NOMO-1 treated with dmso at 0.1 percent for 144 hours (cell line): ENCODE results near the gene TRPC1.
"Not testable (repeated sequence)": the region's sequence is repeated elsewhere in the genome, so short reads cannot be mapped to it uniquely, and the experiment has no call there.

Experiments used
- DNase-seq: peaks from one replicate; lab custom pipeline; 2025; ENCODE audit not compliant: unreplicated experiment; lab: John Stamatoyannopoulos, UW

Gene TRPC1

DNA sequence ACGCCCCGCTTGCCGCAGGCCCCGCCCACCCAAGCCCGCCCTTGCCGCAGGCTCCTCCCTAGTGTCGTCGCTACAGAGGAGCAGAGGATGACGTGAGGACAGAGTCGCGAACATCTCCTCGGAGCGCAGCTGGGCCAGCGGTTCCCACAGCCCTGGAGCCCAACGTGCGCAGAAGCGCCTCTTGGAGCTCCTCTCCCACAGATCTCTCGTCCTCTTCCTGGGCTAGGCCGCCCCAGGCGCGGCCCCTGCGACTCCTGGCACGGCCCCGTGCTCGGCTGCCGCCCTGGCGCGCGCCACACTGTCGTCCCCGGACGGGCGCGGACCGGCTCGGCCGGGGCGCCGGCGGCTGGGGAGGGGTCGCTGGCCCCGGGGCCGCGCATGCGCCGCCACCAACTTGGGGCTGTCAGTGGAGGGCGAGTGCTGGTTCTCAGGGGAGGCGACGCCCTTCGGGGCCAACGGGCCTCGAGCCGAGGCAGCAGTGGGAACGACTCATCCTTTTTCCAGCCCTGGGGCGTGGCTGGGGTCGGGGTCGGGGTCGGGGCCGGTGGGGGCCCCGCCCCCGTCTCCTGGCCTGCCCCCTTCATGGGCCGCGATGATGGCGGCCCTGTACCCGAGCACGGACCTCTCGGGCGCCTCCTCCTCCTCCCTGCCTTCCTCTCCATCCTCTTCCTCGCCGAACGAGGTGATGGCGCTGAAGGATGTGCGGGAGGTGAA lies at the start of gene TRPC1:
Gene TRPC1, plus strand, starts transcription at position 67 of the 714 bp plus-strand sequence. Its CDS starts 526 bp downstream, at position 593.
- DNase-seq = no peak

DNA sequence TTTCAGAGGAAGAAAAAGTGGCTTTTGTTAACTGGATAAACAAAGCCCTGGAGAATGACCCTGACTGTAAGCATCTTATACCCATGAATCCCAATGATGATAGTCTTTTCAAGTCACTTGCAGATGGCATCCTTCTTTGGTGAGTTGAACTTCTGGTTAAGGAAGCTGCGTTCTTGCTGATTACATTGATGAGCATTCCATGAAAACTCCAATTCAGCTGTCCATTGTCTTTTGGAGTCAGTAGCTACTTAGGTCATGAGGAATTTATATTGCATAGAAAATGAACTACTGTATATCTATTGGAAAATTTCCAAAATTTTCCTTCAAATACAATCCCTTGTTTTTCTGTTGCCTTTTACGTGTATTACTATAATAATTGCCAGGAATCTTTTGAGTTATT lies 47.7 kb upstream of the TRPC1 start:
- DNase-seq = no peak

DNA sequence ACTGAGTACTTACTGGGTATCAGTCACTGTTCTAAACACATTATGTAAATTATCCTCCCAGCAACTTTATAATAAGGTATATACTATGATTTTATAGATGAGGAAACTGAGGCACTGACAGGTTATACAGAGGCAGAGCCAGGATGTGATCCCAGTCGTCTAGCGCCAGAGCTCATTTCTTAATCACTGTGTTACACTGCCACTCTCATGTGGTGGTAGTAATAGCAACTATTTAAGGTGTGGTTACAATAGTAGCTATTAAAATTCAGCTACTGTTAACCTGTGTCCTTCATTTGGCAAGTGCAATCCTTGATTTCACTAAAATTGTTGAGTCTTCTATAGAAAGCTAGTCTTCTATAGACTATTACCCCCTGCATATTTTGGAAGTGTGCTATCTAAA lies 43.1 kb upstream of the TRPC1 start:
- DNase-seq = no peak

DNA sequence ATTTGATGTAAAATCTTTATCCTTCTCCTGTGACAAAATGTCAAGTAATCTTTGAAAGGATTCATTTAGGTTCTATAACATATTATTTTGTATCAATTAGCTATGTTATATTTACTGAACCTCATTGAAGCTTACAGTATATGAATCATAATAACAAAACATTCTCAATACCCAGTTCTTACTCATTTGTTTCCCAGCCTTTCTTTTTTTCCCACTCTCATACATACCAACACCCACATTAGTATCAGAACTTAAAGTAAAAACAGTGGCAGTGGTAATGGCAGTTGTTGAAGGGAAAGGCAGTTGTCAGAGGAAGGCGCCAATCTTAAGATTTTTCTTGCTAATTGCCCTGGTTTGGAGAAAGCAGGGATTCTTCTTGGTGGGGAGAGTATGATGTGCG lies 33.2 kb upstream of the TRPC1 start:
- no peak for DNase-seq

DNA sequence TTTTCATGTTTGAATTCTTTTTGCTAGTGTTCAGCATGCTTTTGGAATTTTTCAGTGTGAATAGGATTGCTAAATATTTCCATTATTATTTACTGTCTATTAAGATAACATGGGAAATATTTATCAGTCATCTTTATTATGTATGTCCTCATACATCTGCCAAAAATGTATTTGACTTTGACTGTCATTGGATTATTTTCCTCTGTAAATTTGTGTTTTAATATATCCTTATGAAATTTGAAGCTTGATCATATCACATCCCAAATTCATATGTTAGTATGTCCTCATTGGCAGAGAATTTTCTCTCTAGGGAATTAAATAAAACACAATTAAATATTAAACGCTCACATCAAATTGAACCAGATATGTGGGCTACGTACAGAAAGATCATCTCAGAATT lies 32.3 kb upstream of the TRPC1 start:
- no peak for DNase-seq

DNA sequence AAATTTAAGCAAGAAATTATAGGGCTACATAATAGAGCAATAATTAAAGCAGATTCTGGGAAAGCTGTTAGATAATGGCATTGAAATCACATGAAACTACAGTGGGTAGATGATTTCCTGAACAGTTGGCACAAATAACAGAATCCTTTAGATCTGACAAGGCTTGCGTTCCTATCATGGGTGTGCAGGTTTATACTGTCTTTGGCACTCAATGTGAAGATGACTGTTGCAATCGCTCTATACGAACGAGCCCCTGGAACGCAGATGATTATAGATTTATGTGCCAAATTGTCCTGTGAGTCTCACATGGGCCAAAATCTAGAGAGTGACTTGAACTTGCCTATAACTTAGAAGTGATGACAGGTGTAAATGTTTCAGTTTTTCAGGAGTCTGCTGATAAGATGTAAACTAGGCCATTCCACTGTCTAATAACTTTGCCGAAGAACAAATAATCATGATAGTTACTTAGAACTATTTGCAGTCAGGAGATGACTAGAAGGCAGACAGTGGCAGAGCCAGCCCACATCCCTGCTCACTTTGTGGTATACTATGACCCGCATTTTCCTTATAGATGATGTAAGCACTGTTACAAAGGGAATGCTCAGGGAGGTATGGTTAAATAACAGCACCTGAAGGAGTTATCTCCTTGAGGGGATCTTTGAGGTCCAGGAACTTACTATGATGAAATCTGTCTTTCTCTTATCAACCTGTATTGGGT lies 30.5 kb upstream of the TRPC1 start:
- no peak for DNase-seq

DNA sequence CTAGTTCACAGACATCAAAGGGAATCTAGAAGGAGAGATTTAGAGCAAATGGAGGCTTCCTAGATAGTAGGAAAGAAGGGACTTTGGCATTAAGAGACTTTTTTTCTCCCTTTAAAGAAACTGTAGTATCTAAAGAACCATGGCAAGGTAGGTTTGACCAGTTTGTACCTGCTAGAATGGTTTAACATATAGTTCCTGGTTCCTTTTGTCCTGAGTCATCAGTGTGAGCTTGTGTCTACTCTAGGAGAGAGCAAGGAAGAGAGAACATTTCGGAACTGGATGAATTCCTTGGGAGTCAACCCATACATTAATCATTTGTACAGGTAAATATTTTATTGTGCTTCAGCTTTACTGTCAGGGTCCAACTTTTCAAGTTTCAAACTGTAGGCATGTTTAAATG lies 29.6 kb upstream of the TRPC1 start:
- DNase-seq = no peak

DNA sequence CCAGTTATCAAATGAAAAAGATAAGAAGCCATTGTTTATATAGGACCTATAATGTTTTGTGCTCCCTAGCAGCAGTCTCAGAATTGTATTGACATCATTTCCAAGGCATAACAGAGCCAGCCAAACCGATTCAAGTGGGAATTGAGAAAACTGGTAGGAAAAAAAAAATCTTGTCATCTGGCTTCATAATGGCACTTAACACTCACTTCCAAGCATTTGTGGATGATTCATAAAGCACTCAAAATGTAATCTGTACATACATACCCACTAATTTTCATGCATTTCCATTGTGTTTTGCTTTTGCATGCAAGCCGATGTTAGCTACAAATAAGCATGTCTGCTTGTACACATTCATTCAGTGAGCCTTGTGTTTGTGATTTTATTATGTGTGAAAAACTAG lies 18.6 kb upstream of the TRPC1 start:
- no peak for DNase-seq

- DNase-seq = no peak
Observed at GRCh38 chr3:142706321-142707127, 17.3 kb upstream of the TRPC1 start.

DNA sequence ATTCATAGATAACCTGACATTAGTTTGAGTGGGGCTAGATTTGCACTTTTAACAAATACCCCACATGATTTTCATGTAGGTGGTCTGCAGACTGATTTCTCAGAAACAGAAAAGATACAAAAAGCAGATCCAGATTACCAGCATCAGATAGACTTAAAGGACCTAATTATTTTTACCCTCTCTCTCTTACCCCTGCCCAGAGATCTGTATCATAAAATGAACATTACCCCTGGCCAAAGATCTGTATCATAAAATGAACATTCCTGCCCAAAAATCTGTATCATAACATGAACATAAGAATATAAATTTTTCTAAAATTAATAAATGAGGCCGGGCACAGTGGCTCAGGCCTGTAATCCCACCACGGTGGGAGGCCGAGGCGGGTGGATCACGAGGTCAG lies 14.6 kb upstream of the TRPC1 start:
- no peak for DNase-seq

DNA sequence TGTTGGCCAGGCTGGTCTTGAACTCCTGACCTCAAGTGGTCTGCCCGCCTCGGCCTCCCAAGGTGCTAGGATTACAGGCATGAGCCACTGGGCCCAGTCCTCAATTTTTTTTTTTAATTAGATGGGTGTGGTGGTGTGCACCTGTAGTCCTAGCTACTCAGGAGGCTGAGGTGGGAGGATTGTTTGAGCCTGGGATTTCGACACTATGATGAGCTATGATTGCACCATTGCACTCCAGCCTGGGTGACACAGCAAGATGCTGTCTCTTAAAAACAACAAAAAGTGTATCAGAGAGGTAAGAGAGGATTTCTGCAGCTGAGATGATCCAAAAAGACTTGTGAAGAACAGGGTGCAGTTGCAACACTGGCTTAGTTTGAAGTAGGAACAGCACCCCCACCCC lies 9.0 kb upstream of the TRPC1 start:
- DNase-seq = not testable (repeated sequence)

DNA sequence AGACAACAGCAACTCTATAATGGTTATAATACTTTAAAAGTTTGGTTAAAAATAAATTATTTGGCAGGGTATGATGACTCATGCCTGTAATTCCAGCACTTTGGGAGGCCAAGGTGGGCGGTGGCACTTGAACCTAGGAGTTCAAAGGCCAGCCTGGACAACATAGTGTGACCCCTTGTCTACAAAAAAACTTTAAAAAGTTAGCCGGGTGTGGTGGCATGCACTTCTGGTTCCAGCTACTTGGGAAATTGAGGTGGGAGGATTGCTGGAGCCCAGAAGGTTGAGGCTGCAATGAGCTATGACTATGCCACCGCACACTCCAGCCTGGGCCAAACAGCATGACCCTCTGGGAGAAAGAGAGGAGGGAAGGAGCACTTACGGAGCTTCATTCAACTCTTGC lies 7.7 kb upstream of the TRPC1 start:
- no peak for DNase-seq

- DNase-seq = peak; percentile 76
Observed at GRCh38 chr3:142723665-142723967, 218 bp upstream of the TRPC1 start.

DNA sequence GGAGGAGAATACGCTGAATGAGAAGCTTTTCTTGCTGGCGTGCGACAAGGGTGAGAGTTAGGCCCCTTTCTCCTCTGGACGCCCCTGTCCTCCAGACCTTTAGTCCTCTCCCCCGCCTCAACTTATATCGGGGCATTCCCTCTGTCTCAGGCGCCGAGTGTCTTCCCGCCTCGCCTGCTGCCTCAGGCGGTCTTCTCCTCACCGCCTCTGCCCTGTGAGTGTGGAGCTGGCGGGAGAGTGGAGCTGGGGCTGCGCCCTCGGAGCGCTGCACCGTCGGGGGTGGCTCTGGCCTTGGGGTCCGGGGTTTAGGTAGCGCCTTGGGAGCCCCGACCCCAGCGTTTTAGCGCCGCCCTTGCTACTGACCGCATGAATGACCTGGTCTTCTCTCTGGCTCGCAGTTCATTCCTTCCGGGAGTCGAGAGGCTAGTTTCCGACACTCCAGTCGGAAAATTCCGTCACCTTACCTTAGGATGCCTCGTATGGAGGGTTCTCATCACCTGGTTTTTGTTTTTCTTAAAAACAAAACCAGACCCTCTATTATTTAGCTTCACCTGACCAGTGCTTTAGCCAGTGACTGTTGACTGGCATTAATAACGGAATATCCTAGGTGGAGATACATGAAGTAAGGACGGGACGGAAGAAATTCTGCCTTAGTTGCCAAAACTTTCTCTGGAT lies 985 bp downstream of the TRPC1 start:
- no peak for DNase-seq

DNA sequence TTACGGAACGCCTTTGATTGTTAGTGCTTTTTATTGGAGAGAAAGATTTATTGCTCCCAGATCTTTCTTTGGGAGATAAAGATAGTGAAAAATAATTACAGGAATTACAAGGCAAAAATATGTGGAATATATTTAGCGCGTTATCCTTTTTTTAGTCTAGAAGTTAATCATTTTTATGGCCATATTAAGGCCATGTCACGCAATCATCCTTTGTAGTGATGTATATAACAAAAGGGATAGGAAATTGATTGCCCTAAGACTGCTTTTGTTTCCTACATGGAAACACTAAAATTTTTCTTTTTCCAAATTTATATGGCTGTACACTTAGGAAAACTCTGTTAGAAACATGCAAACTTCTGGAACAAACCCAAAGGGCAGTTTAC lies 1.5 kb downstream of the TRPC1 start:
- DNase-seq = no peak

- DNase-seq = no peak
Observed at GRCh38 chr3:142726017-142726416, 2.2 kb downstream of the TRPC1 start.

- DNase-seq = no peak
Observed at GRCh38 chr3:142732066-142732465, 8.2 kb downstream of the TRPC1 start.

DNA sequence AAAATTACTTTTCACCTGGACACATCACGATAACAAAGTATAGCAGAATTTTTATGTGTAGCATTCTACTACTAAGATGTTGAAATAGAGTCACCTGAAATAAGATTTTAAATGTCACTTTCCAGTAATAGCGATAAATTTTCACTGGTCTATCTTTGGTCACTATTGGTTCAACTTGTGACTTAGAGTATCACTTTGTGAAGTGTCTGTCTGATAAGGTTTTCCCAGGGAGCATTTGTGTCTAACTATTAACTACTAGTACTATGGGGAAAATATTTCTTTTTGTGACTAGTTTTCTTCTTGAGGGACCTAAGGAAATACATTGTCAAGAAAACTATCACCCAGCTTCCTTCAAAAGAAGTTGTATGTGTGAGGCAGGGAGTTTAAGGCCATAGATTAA lies 11.0 kb downstream of the TRPC1 start:
- no peak for DNase-seq

DNA sequence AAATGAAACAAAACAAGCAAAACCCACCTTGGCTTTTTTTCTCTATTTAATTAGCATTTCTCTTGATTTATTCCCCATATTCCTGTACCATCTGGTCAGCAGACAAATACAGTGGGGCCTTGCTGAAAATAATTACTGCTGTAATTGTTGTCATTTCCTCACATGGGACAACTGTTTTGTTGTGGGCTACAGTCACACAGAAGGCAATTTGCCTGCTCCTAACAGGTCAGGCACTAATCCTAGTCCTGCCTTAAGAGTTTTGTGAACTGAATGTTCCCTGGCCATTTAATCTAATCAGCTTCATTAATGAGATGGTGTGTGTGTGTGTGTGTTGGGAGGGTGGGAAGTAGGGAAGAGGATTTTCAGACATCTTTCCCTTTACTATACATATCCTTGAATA lies 11.6 kb downstream of the TRPC1 start:
- no peak for DNase-seq

DNA sequence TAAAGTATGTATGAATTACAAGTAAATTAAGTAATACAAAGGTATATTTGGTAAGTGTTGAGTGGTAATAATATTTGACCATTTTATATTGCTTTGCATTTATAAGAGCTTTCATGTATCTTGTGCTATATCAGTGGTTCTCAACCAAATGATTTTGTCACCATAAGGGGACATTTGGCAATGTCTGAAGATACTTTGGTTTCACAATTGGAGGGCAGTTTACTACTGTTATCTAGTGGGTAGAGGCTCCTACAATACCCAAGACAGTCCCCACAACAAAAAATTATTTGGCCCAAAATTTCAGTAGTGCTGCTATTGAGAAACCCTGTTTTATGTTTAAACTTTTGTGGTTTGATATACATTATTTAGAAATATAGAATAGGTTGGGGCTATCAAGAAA lies 14.6 kb downstream of the TRPC1 start:
- DNase-seq = no peak

GRCh38 chr3:142746646-142747045 lies 22.8 kb downstream of the TRPC1 start:
- no peak for DNase-seq

DNA sequence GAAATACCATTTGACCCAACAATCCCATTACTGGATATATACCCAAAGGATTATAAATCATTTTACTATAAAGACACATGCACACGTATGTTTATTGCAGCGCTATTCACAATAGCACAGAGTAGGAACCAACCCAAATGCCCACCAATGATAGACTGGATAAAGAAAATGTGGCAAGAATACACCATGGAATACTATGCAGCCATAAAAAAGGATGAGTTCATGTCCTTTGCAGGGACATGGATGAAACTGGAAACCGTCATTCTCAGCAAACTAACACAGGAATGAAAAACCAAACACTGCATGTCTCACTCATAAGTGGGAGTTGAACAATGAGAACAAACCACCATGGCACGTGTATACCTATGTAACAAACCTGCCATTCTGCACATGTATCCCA lies 26.7 kb downstream of the TRPC1 start:
- not testable (repeated sequence) for DNase-seq
